GM23338 (cell line): Measurements from ENCODE around the gene PRAMEF1.

Experiments used
- EZH2 ChIP-seq: fragments of 200-600 bp; sonication (generic); IDR thresholded peaks from one replicate; pipeline ENCODE4 v1.8.0; 2017; ENCODE audit warnings: antibody characterized with exemption, mild to moderate bottlenecking, low read depth; ENCODE audit not compliant: unreplicated experiment
- EZH2phosphoT487 ChIP-seq: fragments of 200-600 bp; sonication (generic); IDR thresholded peaks from one replicate; pipeline ENCODE4 v1.8.1; 2018; ENCODE audit warnings: antibody characterized with exemption; ENCODE audit not compliant: unreplicated experiment
- NANOG ChIP-seq: IDR thresholded peaks from 2 replicates; pipeline ENCODE4 v1.6.1; 2016; ENCODE audit warnings: antibody characterized with exemption, borderline replicate concordance
- POLR2AphosphoS5 ChIP-seq: IDR thresholded peaks from 2 replicates; pipeline ENCODE4 v1.6.1; 2016; ENCODE audit warnings: antibody characterized with exemption, low read depth
- STAT1 ChIP-seq: IDR thresholded peaks from one replicate; pipeline ENCODE4 v1.6.1; 2016; ENCODE audit warnings: antibody characterized with exemption; ENCODE audit not compliant: unreplicated experiment
- TF ChIP-seq, protein P1 (sequence below), 2 experiments: fragments of 200-600 bp in 1 of 2; sonication (generic) in 1 of 2; conservative IDR thresholded peaks; 2 replicates each; pipeline versions ENCODE4 v1.5.1 to v1.6.1; 2016 to 2017; ENCODE audit warnings: antibody characterized with exemption in 2 of 2, low read depth in 2 of 2, mild to moderate bottlenecking in 2 of 2, moderate library complexity in 1 of 2
- TF ChIP-seq, protein P2 (sequence below): IDR thresholded peaks from one replicate; pipeline ENCODE4 v1.6.1; 2018; ENCODE audit warnings: antibody characterized with exemption; ENCODE audit not compliant: unreplicated experiment
- TF ChIP-seq, protein P3 (sequence below): IDR thresholded peaks from 2 replicates; pipeline ENCODE4 v1.6.1; 2016; ENCODE audit warnings: antibody characterized with exemption

DNA sequence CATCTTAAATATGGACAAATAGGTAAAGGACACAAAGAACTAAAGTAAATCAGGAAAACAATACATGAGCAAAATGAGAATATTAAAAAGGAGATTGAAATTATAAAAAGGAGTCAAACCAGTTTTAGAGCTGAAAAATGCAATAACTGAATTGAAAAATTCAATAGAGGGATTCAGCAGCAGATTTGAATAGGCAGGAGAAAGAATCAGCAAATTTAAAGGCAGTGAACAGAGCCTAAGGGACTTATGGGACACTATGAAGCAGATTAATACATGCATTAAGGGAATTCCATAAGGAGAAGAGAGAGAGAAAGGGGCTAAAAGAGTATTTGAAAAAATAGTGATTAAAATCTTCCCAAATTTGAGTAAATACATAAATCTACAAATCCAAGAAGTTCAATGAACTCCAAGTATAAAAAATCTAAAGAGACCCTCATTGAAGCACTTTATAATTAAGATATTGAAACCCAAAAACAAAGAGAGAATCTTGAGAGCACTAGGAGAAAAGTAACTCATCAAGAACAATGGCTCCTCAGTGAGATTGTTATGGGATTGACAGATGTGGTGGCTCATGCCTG lies 42.3 kb upstream of the PRAMEF1 start:
- TF ChIP-seq, protein P1, sequence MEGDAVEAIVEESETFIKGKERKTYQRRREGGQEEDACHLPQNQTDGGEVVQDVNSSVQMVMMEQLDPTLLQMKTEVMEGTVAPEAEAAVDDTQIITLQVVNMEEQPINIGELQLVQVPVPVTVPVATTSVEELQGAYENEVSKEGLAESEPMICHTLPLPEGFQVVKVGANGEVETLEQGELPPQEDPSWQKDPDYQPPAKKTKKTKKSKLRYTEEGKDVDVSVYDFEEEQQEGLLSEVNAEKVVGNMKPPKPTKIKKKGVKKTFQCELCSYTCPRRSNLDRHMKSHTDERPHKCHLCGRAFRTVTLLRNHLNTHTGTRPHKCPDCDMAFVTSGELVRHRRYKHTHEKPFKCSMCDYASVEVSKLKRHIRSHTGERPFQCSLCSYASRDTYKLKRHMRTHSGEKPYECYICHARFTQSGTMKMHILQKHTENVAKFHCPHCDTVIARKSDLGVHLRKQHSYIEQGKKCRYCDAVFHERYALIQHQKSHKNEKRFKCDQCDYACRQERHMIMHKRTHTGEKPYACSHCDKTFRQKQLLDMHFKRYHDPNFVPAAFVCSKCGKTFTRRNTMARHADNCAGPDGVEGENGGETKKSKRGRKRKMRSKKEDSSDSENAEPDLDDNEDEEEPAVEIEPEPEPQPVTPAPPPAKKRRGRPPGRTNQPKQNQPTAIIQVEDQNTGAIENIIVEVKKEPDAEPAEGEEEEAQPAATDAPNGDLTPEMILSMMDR (conservative IDR thresholded peaks at IDR 0.05; ENCODE audit: low read depth in 2 of 2), result no peak
- TF ChIP-seq POLR2AphosphoS5 (no peak), EZH2phosphoT487 (no peak), NANOG (no peak), EZH2 (no peak), STAT1 (no peak)
- TF ChIP-seq, protein P2, sequence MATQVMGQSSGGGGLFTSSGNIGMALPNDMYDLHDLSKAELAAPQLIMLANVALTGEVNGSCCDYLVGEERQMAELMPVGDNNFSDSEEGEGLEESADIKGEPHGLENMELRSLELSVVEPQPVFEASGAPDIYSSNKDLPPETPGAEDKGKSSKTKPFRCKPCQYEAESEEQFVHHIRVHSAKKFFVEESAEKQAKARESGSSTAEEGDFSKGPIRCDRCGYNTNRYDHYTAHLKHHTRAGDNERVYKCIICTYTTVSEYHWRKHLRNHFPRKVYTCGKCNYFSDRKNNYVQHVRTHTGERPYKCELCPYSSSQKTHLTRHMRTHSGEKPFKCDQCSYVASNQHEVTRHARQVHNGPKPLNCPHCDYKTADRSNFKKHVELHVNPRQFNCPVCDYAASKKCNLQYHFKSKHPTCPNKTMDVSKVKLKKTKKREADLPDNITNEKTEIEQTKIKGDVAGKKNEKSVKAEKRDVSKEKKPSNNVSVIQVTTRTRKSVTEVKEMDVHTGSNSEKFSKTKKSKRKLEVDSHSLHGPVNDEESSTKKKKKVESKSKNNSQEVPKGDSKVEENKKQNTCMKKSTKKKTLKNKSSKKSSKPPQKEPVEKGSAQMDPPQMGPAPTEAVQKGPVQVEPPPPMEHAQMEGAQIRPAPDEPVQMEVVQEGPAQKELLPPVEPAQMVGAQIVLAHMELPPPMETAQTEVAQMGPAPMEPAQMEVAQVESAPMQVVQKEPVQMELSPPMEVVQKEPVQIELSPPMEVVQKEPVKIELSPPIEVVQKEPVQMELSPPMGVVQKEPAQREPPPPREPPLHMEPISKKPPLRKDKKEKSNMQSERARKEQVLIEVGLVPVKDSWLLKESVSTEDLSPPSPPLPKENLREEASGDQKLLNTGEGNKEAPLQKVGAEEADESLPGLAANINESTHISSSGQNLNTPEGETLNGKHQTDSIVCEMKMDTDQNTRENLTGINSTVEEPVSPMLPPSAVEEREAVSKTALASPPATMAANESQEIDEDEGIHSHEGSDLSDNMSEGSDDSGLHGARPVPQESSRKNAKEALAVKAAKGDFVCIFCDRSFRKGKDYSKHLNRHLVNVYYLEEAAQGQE, result no peak
- TF ChIP-seq, protein P3, sequence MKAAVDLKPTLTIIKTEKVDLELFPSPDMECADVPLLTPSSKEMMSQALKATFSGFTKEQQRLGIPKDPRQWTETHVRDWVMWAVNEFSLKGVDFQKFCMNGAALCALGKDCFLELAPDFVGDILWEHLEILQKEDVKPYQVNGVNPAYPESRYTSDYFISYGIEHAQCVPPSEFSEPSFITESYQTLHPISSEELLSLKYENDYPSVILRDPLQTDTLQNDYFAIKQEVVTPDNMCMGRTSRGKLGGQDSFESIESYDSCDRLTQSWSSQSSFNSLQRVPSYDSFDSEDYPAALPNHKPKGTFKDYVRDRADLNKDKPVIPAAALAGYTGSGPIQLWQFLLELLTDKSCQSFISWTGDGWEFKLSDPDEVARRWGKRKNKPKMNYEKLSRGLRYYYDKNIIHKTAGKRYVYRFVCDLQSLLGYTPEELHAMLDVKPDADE, result no peak
